Smooth muscle cell of the pulmonary artery (primary cell): ENCODE data around the gene CEP20. TPM values are rescaled to one million over a fixed set of nuclear protein-coding genes. Genes with fewer than 3 reads are reported as not detected.

ENCODE experiments used
- total RNA-seq: library from RNA; depleted of rRNA; stranded (reverse); fragments of >200 nt; gene quantifications from 2 replicates; pipeline ENCODE4 v1.2.3, GENCODE V29; 2014

CEP20 gene
- 24.6 and 32.8 TPM in 2 replicates for total RNA-seq

GRCh38 chr16:15888072-15888976 lies at the start of gene CEP20:
Gene CEP20 (minus strand): TSS chr16:15888603. CDS start chr16:15888585, 18 bp downstream.

GRCh38 chr16:15856901-15857698 lies 31.3 kb downstream of the CEP20 start, which contains the start of gene MYH11:
Gene MYH11 (minus strand): TSS chr16:15857028. CDS start chr16:15838252, 18,776 bp downstream.

Other genes with a start within 250 kb of the CEP20 start
- gene MARF1, start 245.4 kb downstream of the CEP20 start, total RNA-seq: 21.1 and 24.7 TPM in 2 replicates
- 27.7 and 28.3 TPM in 2 replicates for gene NDE1, start 238.4 kb downstream of the CEP20 start, total RNA-seq
- gene MYH11, start 31.6 kb downstream of the CEP20 start, total RNA-seq: 0.59 and 1.2 TPM in 2 replicates
- 154 and 223 TPM in 2 replicates for gene ABCC1, start 61.0 kb upstream of the CEP20 start, total RNA-seq